ENCODE measurements around the gene MYO16.

Gene MYO16

GRCh38 chr13:109160357-109160756, 530.9 kb downstream of the MYO16 start:
- DNase-seq: no peak

- DNase-seq: no peak
Observed at GRCh38 chr13:109160887-109161669, 531.7 kb downstream of the MYO16 start.

- DNase-seq: peak in 1 of 2 donors; percentile 17
Observed at GRCh38 chr13:109162248-109163036, 533.0 kb downstream of the MYO16 start.

GRCh38 chr13:109163037-109163379, 533.6 kb downstream of the MYO16 start:
- no peak for DNase-seq

GRCh38 chr13:109165417-109165904, 536.0 kb downstream of the MYO16 start:
- DNase-seq: no peak

GRCh38 chr13:109166804-109167203, 537.4 kb downstream of the MYO16 start:
- no peak for DNase-seq

- no peak for DNase-seq
Observed at GRCh38 chr13:109172136-109172535, 542.7 kb downstream of the MYO16 start.

- no peak for DNase-seq
Observed at GRCh38 chr13:109175666-109176065, 546.3 kb downstream of the MYO16 start.

- no peak for DNase-seq
Observed at GRCh38 chr13:109180905-109181425, 551.6 kb downstream of the MYO16 start.

- DNase-seq: no peak
Observed at GRCh38 chr13:109182777-109183465, 553.5 kb downstream of the MYO16 start.

GRCh38 chr13:109191413-109191812, 562.0 kb downstream of the MYO16 start:
- no peak for DNase-seq

- no peak for DNase-seq
Observed at GRCh38 chr13:109192306-109192705, 562.9 kb downstream of the MYO16 start.

- DNase-seq: no peak
Observed at GRCh38 chr13:109196948-109197347, 567.5 kb downstream of the MYO16 start.

- DNase-seq: no peak
Observed at GRCh38 chr13:109198585-109198984, 569.2 kb downstream of the MYO16 start.

- DNase-seq: no peak
Observed at GRCh38 chr13:109199280-109199679, 569.9 kb downstream of the MYO16 start.

GRCh38 chr13:109200556-109200955, 571.1 kb downstream of the MYO16 start:
- no peak for DNase-seq

GRCh38 chr13:109203587-109203986, 574.2 kb downstream of the MYO16 start:
- no peak for DNase-seq

- no peak for DNase-seq
Observed at GRCh38 chr13:109204252-109204651, 574.8 kb downstream of the MYO16 start.

GRCh38 chr13:109204657-109205056, 575.2 kb downstream of the MYO16 start:
- no peak for DNase-seq

GRCh38 chr13:109205315-109205714, 575.9 kb downstream of the MYO16 start:
- DNase-seq: no peak

GRCh38 chr13:109206616-109207015, 577.2 kb downstream of the MYO16 start:
- no peak for DNase-seq

- no peak for DNase-seq
Observed at GRCh38 chr13:109207622-109208021, 578.2 kb downstream of the MYO16 start.

- DNase-seq: no peak
Observed at GRCh38 chr13:109208522-109208921, 579.1 kb downstream of the MYO16 start.
